Measurements from ENCODE around the gene TERT.

DNA sequence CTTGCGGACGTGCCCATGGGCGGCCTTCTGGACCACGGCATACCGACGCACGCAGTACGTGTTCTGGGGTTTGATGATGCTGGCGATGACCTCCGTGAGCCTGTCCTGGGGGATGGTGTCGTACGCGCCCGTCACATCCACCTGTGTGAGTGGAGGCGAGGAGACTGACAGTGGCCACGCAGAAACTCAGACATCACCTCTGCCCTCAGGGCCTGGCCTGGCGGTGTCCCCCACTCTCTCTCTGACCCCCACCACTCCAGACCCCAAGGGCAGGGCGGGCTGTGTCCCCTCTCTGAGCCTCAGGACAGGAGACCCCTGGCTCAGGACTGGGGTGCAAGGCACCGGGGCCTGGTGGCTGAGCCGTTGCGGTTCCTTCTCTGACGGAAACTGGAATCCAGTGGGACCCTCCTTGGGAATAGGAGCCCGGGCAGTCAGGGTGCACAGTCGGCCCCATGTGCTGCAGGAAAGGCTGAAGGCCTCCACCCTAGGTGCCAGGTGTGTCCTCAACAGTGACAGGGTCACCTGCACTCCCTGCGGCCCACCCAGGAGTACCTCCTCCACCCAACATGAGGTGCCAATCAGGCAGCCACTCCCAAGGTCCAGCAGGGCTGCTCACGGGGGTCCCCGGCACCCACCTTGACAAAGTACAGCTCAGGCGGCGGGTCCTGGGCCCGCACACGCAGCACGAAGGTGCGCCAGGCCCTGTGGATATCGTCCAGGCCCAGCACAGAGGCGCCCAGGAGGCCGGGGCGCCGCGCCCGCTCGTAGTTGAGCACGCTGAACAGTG is 16.0 kb downstream of the TERT start:
- no peak for TF ChIP-seq RCOR1 (conservative IDR thresholded peaks at IDR 0.05; ENCODE audit: low read depth, low read length)
- TF ChIP-seq POLR2AphosphoS2 (IDR thresholded peaks at IDR 0.05; ENCODE audit: low read depth, low read length): no peak
- TF ChIP-seq, protein P1, sequence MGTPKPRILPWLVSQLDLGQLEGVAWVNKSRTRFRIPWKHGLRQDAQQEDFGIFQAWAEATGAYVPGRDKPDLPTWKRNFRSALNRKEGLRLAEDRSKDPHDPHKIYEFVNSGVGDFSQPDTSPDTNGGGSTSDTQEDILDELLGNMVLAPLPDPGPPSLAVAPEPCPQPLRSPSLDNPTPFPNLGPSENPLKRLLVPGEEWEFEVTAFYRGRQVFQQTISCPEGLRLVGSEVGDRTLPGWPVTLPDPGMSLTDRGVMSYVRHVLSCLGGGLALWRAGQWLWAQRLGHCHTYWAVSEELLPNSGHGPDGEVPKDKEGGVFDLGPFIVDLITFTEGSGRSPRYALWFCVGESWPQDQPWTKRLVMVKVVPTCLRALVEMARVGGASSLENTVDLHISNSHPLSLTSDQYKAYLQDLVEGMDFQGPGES (IDR thresholded peaks at IDR 0.05): no peak
